ENCODE measurements around the gene OSBPL3.
A peak's percentile ranks its signal among the peaks of the same experiment; 100 is the strongest.

OSBPL3 gene

GRCh38 chr7:24756545-24757352, 223.2 kb downstream of the OSBPL3 start (continued):
- no peak for TF ChIP-seq PRDM2 (tag by site-specific recombination; IDR thresholded peaks at IDR 0.05; ENCODE audit: borderline replicate concordance)
- peak; percentile 28 for TF ChIP-seq SP3 (tag by site-specific recombination; IDR thresholded peaks at IDR 0.05)
- no peak for TF ChIP-seq ZNF266 (tag by site-specific recombination; IDR thresholded peaks at IDR 0.05; ENCODE audit: low read depth)
- peak; percentile 98 for TF ChIP-seq ZNF341 (tag by site-specific recombination; IDR thresholded peaks at IDR 0.05; ENCODE audit: low read depth)
- TF ChIP-seq ZNF658 (tag by site-specific recombination; IDR thresholded peaks at IDR 0.05) = no peak
- no peak for TF ChIP-seq ZXDB (tag by site-specific recombination; IDR thresholded peaks at IDR 0.05)
- no peak for TF ChIP-seq ZNF776 (tag by site-specific recombination; IDR thresholded peaks at IDR 0.05; ENCODE audit: borderline replicate concordance)

- Histone ChIP-seq H3K9me3 (ENCODE audit: control insufficient read depth, insufficient read depth, low read depth, low read length) (no peaks in the 10 kb centered on the region), H3K4me1 (ENCODE audit: control insufficient read depth, insufficient read depth, low read length) (no peaks in the 10 kb centered on the region), H3K4me3 (ENCODE audit: low read depth, low read length) (no peak overlapping the region), H3K27ac (ENCODE audit: extremely low read depth, low read depth, low read length) (no peak overlapping the region), H3K36me3 (ENCODE audit: control insufficient read depth in 2 of 2, insufficient read depth in 1 of 2, low read length in 2 of 2) (no peaks in the 10 kb centered on the region)
- POLR2A ChIA-PET = interaction anchor here (0.6 to 3.0 kb wide), 3 partner anchors 13 to 438 kb away, joined by 3 to 11 read pairs (median 6); partner anchors contain the start of gene CYCS
- CTCF ChIA-PET = interaction anchor here (0.6 to 0.8 kb wide), 3 partner anchors 56 to 314 kb away, joined by 3 to 6 read pairs (median 3); no protein-coding TSS in a partner anchor
- no peak for TF ChIP-seq ZNF621 (tag by site-specific recombination; IDR thresholded peaks at IDR 0.05)
- 0 out of 2 replicates have a peak, but pooled peaks have one; percentile 13 for TF ChIP-seq GFI1B (tag by site-specific recombination; IDR thresholded peaks at IDR 0.05)
- TF ChIP-seq ZNF600 (tag by site-specific recombination; IDR thresholded peaks at IDR 0.05) = 0 out of 2 replicates have a peak, but pooled peaks have one; percentile 27
- TF ChIP-seq ZBTB48 (tag by site-specific recombination; IDR thresholded peaks at IDR 0.05) = peak; percentile 52; the same call in 1 of the 2 replicates
- 0 out of 2 replicates have a peak, but pooled peaks have one; percentile 30 for TF ChIP-seq PRDM1 (tag by site-specific recombination; IDR thresholded peaks at IDR 0.05)
These were observed 224.2 kb downstream of the OSBPL3 start for GRCh38 chr7:24755541-24756407.

- CTCF ChIA-PET = interaction anchor here (0.6 kb wide), 2 partner anchors 144 to 315 kb away, joined by 3 read pairs; no protein-coding TSS in a partner anchor
- H3K36me3 ChIP-seq (ENCODE audit: control insufficient read depth in 2 of 2, insufficient read depth in 1 of 2, low read length in 2 of 2) = no peaks in the 10 kb centered on the region
- no peaks in the 10 kb centered on the region for H3K4me1 ChIP-seq (ENCODE audit: control insufficient read depth, insufficient read depth, low read length)
- H3K27ac ChIP-seq (ENCODE audit: extremely low read depth, low read depth, low read length) = no peak overlapping the region
- POLR2A ChIA-PET = interaction anchor here (0.6 to 3.0 kb wide), 2 partner anchors 61 to 370 kb away, joined by 5 to 11 read pairs; partner anchors contain the start of gene CYCS
- no peak overlapping the region for H3K4me3 ChIP-seq (ENCODE audit: low read depth, low read length)
- TF ChIP-seq SP2 (tag by site-specific recombination; IDR thresholded peaks at IDR 0.05) (0 out of 2 replicates have a peak, but pooled peaks have one; percentile 5), ZNF280D (tag by site-specific recombination; IDR thresholded peaks at IDR 0.05) (no peak)
- H3K9me3 ChIP-seq (ENCODE audit: control insufficient read depth, insufficient read depth, low read depth, low read length) = no peaks in the 10 kb centered on the region
These were observed 225.0 kb downstream of the OSBPL3 start for GRCh38 chr7:24754906-24755506.

Data from HEK293 (cell line).